ENCODE data around the gene AKAP1. TPM values are rescaled to one million over a fixed set of nuclear protein-coding genes. Genes with fewer than 3 reads are reported as not detected.

The AKAP1 gene
- total and polyA plus RNA-seq, 2 of the 8 experiments (the other 6 are each of a cell fraction or from before 2014, with no cell fraction given): 120 to 156 TPM

DNA sequence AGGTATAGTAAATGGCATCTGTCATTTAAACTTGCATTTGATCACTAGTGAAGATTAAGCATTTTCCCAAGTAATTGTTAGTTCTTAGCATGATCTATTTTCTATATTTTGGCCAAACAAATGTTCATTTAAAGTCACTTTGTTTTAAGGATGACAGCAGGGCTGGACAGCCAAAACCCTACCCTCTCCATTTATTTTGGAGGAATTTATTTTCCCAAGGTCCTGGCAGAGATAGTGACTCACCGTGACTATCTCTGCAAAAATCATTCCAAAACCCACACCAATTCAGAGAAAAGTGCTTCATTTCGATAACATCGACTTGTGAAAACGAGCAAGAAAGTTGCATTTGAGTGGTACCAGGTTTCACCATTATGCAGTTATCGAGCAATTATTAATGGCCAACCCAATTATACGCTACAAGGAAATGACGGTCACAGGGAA lies 665 bp upstream of the AKAP1 start:
- H2BK20ac ChIP-seq (ENCODE audit: low read length): no peak overlapping the region
- peaks cover 2% of the 10 kb centered on the region; the same call in 1 of the 2 replicates for H3K79me1 ChIP-seq (ENCODE audit: low read depth, low read length)
- peak overlapping the region; percentile 86 to 88 for H3K4me2 ChIP-seq (ENCODE audit: insufficient read depth in 1 of 2, low read depth in 2 of 2, low read length in 2 of 2)
- no peak overlapping the region for H2BK15ac ChIP-seq (ENCODE audit: low read length)
- H2BK5ac ChIP-seq (ENCODE audit: low read depth, low read length): peak overlapping the region; percentile 93; the same call in 1 of the 2 replicates
- H3K4me3 ChIP-seq (ENCODE audit: extremely low read depth in 1 of 4, insufficient read depth in 2 of 4, low read depth in 3 of 4, low read length in 4 of 4): peak overlapping the region; percentile 68 to 86 (median 84)
- peak overlapping the region; percentile 92 for H3K27ac ChIP-seq (ENCODE audit: low read depth, low read length)
- H3K56ac ChIP-seq (replicated peaks; ENCODE audit: insufficient read length, low read depth, low read length): peak overlapping the region; percentile 50
- peak overlapping the region; percentile 57 for H3K4ac ChIP-seq (replicated peaks; ENCODE audit: insufficient read length, low read depth, low read length)
- H3K18ac ChIP-seq (ENCODE audit: extremely low read depth, low read length): peak overlapping the region; percentile 97; the same call in 1 of the 2 replicates
- no peak overlapping the region for H3K23ac ChIP-seq (ENCODE audit: insufficient read length)
- peak overlapping the region; percentile 82; the same call in 1 of the 2 replicates for H4K8ac ChIP-seq (ENCODE audit: extremely low read depth, insufficient read depth, low read length)
- TF ChIP-seq SP4 (IDR thresholded peaks at IDR 0.05; ENCODE audit: low read length) (no peak), JUN (IDR thresholded peaks at IDR 0.05; ENCODE audit: low read depth, low read length) (no peak), CREB1 (IDR thresholded peaks at IDR 0.05) (no peak), ATF2 (IDR thresholded peaks at IDR 0.05; ENCODE audit: low read length) (0 out of 2 replicates have a peak, but pooled peaks have one; percentile 16), POLR2A (IDR thresholded peaks at IDR 0.05; ENCODE audit: control extremely low read depth in 1 of 2, low read depth in 2 of 2, low read length in 2 of 2) (no peak), HDAC2 (IDR thresholded peaks at IDR 0.05; ENCODE audit: borderline replicate concordance in 1 of 2, low read depth in 2 of 2, low read length in 2 of 2) (no peak), JUND (IDR thresholded peaks at IDR 0.05; ENCODE audit: low read length) (no peak)
- DNase-seq (ENCODE audit: low read depth in 1 of 2, low spot score in 2 of 2): no peak
- peak overlapping the region; percentile 96 for H4K5ac ChIP-seq (ENCODE audit: insufficient read length, low read depth, low read length)
- peak overlapping the region; percentile 13 for H4K91ac ChIP-seq (replicated peaks; ENCODE audit: insufficient read length, low read length)
- ChIA-PET POLR2A (ENCODE audit: partially characterized antibody) (interaction anchor here (0.9 to 2.5 kb wide), 15 partner anchors 9 to 105 kb away, joined by 3 to 21 read pairs (median 4); no protein-coding TSS in a partner anchor), CTCF (ENCODE audit: partially characterized antibody) (interaction anchor here (0.9 to 3.1 kb wide), 8 partner anchors 11 to 74 kb away, joined by 3 to 10 read pairs (median 4); no protein-coding TSS in a partner anchor)
- peaks cover 14 to 24% of the 10 kb centered on the region in 2 experiments for H4K20me1 ChIP-seq (replicated peaks in 1 of 2; ENCODE audit: control insufficient read depth in 1 of 2, insufficient read depth in 2 of 2, low read length in 2 of 2)
- WGBS, 2 experiments (ENCODE audit: extremely low coverage in 1 of 2, insufficient coverage in 1 of 2, insufficient read length in 1 of 2, insufficient replicate concordance in 2 of 2, low coverage in 1 of 2, low lambda C conversion rate in 2 of 2, missing lambda C conversion rate in 1 of 2): 8% methylated on average over 7 of the region's 7 CpGs; no CpG with 5 or more reads in 1 of the 2 experiments
- H2AFZ ChIP-seq (ENCODE audit: low read length): peak overlapping the region; percentile 98
- H3K9ac ChIP-seq (replicated peaks in 1 of 4; ENCODE audit: extremely low read depth in 1 of 4, low read depth in 3 of 4, low read length in 3 of 4): peak overlapping the region; percentile 89 to 96 (median 94)
- no peak overlapping the region; the same call in 1 of the 2 replicates for H2BK12ac ChIP-seq (ENCODE audit: low read depth, low read length)
- peaks cover 11% of the 10 kb centered on the region for H3K23me2 ChIP-seq (ENCODE audit: low read depth, low read length)
- H3K27me3 ChIP-seq (replicated peaks in 1 of 4; ENCODE audit: control insufficient read depth in 3 of 4, extremely low read depth in 1 of 4, insufficient read depth in 3 of 4, low read length in 3 of 4): no peaks in the 10 kb centered on the region; a peak in 1 of 7 replicates
- peaks cover 5 to 15% (median 14%) of the 10 kb centered on the region in 4 experiments; a peak in 6 of 7 replicates for H3K4me1 ChIP-seq (replicated peaks in 1 of 4; ENCODE audit: control insufficient read depth in 3 of 4, insufficient read depth in 4 of 4, low read length in 3 of 4)
- H3K36me3 ChIP-seq (ENCODE audit: control insufficient read depth in 2 of 4, insufficient read depth in 4 of 4, low read length in 3 of 4): no peaks in the 10 kb centered on the region; a peak in 1 of 8 replicates
- peaks cover 23 to 38% of the 10 kb centered on the region in 2 experiments for H3K79me2 ChIP-seq (ENCODE audit: control insufficient read depth in 1 of 2, insufficient read depth in 2 of 2, low read length in 2 of 2)
- H2BK120ac ChIP-seq (replicated peaks; ENCODE audit: low read depth, low read length): no peak overlapping the region
- H3K9me3 ChIP-seq (ENCODE audit: insufficient read depth in 2 of 2, low read depth in 1 of 2, low read length in 1 of 2): no peaks in the 10 kb centered on the region
- no peak overlapping the region for H2AK5ac ChIP-seq (ENCODE audit: low read depth, low read length)
- no peak overlapping the region for H3K14ac ChIP-seq (ENCODE audit: insufficient read length)
- no peak for FAIRE-seq

Data from H1 (cell line).